Measurements from ENCODE around the gene HLCS. TPM values are rescaled to one million over a fixed set of nuclear protein-coding genes. Genes with fewer than 3 reads are reported as not detected.

Gene HLCS
- total and polyA plus RNA-seq, 2 of the 8 experiments (the other 6 are each of a cell fraction or from before 2014, with no cell fraction given): 4.7 to 12.2 TPM

DNA sequence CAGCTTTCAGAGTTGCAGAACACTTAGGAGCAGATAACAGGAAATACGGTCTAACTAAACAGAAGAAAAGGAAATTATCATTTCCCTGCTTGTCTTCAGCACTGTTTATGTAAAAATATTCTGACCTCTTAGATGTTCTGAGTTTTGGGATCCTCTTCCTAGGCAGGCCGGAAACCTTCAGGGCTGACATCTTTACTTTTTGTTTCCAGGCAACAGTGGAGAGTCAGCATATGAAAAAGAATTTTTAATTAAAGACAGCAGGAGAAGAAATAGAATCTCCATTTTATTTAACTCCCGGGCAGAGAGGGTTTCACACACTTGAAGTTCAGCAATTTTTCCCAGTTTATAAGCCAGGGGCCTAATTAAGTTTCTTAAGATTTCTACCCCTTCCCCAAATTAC lies 35.0 kb upstream of the HLCS start:
- Histone ChIP-seq H2BK15ac (ENCODE audit: low read length) (no peak overlapping the region), H2BK120ac (replicated peaks; ENCODE audit: low read depth, low read length) (no peak overlapping the region), H3K23ac (ENCODE audit: insufficient read length) (no peak overlapping the region), H3K9ac (replicated peaks in 1 of 4; ENCODE audit: extremely low read depth in 1 of 4, low read depth in 3 of 4, low read length in 3 of 4) (no peak overlapping the region), H4K20me1 (replicated peaks in 1 of 2; ENCODE audit: control insufficient read depth in 1 of 2, insufficient read depth in 2 of 2, low read length in 2 of 2) (no peaks in the 10 kb centered on the region), H3K23me2 (ENCODE audit: low read depth, low read length) (peaks cover 7% of the 10 kb centered on the region; the same call in 1 of the 2 replicates), H3K36me3 (ENCODE audit: control insufficient read depth in 2 of 4, insufficient read depth in 4 of 4, low read length in 3 of 4) (no peaks in the 10 kb centered on the region), H3K27me3 (replicated peaks in 1 of 4; ENCODE audit: control insufficient read depth in 3 of 4, extremely low read depth in 1 of 4, insufficient read depth in 3 of 4, low read length in 3 of 4) (peaks cover 5 to 11% (median 8%) of the 10 kb centered on the region in 4 experiments), H3K27ac (ENCODE audit: low read depth, low read length) (no peak overlapping the region), H4K5ac (ENCODE audit: insufficient read length, low read depth, low read length) (no peak overlapping the region), H2BK20ac (ENCODE audit: low read length) (no peak overlapping the region), H3K9me3 (ENCODE audit: insufficient read depth in 2 of 2, low read depth in 1 of 2, low read length in 1 of 2) (no peaks in the 10 kb centered on the region), H3K79me2 (ENCODE audit: control insufficient read depth in 1 of 2, insufficient read depth in 2 of 2, low read length in 2 of 2) (no peaks in the 10 kb centered on the region), H3K56ac (replicated peaks; ENCODE audit: insufficient read length, low read depth, low read length) (no peak overlapping the region), H2AK5ac (ENCODE audit: low read depth, low read length) (no peak overlapping the region), H4K8ac (ENCODE audit: extremely low read depth, insufficient read depth, low read length) (no peak overlapping the region), H3K4me1 (replicated peaks in 1 of 4; ENCODE audit: control insufficient read depth in 3 of 4, insufficient read depth in 4 of 4, low read length in 3 of 4) (0 out of 7 replicates have a peak, but pooled peaks cover 0 to 2% (median 0%) of the 10 kb centered on the region in 4 experiments), H2AFZ (ENCODE audit: low read length) (no peak overlapping the region), H2BK5ac (ENCODE audit: low read depth, low read length) (no peak overlapping the region), H3K18ac (ENCODE audit: extremely low read depth, low read length) (no peak overlapping the region), H3K4me3 (ENCODE audit: extremely low read depth in 1 of 4, insufficient read depth in 2 of 4, low read depth in 3 of 4, low read length in 4 of 4) (no peak overlapping the region), H3K4me2 (ENCODE audit: insufficient read depth in 1 of 2, low read depth in 2 of 2, low read length in 2 of 2) (no peak overlapping the region), H4K91ac (replicated peaks; ENCODE audit: insufficient read length, low read length) (no peak overlapping the region), H2BK12ac (ENCODE audit: low read depth, low read length) (no peak overlapping the region), H3K4ac (replicated peaks; ENCODE audit: insufficient read length, low read depth, low read length) (no peak overlapping the region), H3K79me1 (ENCODE audit: low read depth, low read length) (no peaks in the 10 kb centered on the region), H3K14ac (ENCODE audit: insufficient read length) (no peak overlapping the region)
- no peak for FAIRE-seq
- 78% methylated on average over 3 of the region's 3 CpGs; no CpG with 5 or more reads in 1 of the 2 experiments for WGBS, 2 experiments (ENCODE audit: extremely low coverage in 1 of 2, insufficient coverage in 1 of 2, insufficient read length in 1 of 2, insufficient replicate concordance in 2 of 2, low coverage in 1 of 2, low lambda C conversion rate in 2 of 2, missing lambda C conversion rate in 1 of 2)
- TF ChIP-seq CHD1 (IDR thresholded peaks at IDR 0.05; ENCODE audit: low read depth, low read length): no peak
- no peak for TF ChIP-seq ZNF274 (IDR thresholded peaks at IDR 0.05; ENCODE audit: borderline replicate concordance, extremely low read depth, low read length)
- no peak for TF ChIP-seq CBX5 (IDR thresholded peaks at IDR 0.05; ENCODE audit: low read depth, low read length)
- no peak for TF ChIP-seq BCL11A (IDR thresholded peaks at IDR 0.05; ENCODE audit: low read depth in 2 of 2, low read length in 2 of 2)
- TF ChIP-seq GABPA (IDR thresholded peaks at IDR 0.05; ENCODE audit: borderline replicate concordance, insufficient read depth, low read length): no peak
- ChIA-PET POLR2A (ENCODE audit: partially characterized antibody) (interaction anchor here (1.1 kb wide), 1 partner anchor 69 kb away, joined by 3 read pairs; no protein-coding TSS in a partner anchor), CTCF (ENCODE audit: partially characterized antibody) (interaction anchor here (1.3 to 1.9 kb wide), 3 partner anchors 9 to 12 kb away, joined by 3 to 8 read pairs (median 5); no protein-coding TSS in a partner anchor)
- DNase-seq (ENCODE audit: low read depth in 1 of 2, low spot score in 2 of 2): no peak

Measured in H1 (cell line).